NOMO-1 (cell line): Measurements from ENCODE around the gene CCDC138.

Experiments
- DNase-seq, 2 experiments: peaks; one replicate each; lab custom pipeline; 2025; ENCODE audit not compliant: unreplicated experiment in 2 of 2; lab: John Stamatoyannopoulos, UW

Gene CCDC138

GRCh38 chr2:108916122-108916795 lies 129.7 kb downstream of the CCDC138 start:
- no peak for DNase-seq

GRCh38 chr2:108916796-108917421 lies 130.3 kb downstream of the CCDC138 start:
- DNase-seq: no peak

GRCh38 chr2:108917526-108917925 lies 131.0 kb downstream of the CCDC138 start:
- no peak for DNase-seq

GRCh38 chr2:108918156-108918874 lies 131.7 kb downstream of the CCDC138 start:
- no peak for DNase-seq

- no peak for DNase-seq
These were observed 132.4 kb downstream of the CCDC138 start for GRCh38 chr2:108918941-108919341.

- no peak for DNase-seq
These were observed 133.2 kb downstream of the CCDC138 start for GRCh38 chr2:108919571-108920373.

- no peak for DNase-seq
These were observed 134.1 kb downstream of the CCDC138 start for GRCh38 chr2:108920686-108921085.

- no peak for DNase-seq
These were observed 134.8 kb downstream of the CCDC138 start for GRCh38 chr2:108921096-108922030.

GRCh38 chr2:108922141-108922915 lies 135.8 kb downstream of the CCDC138 start:
- no peak for DNase-seq

- no peak for DNase-seq
These were observed 136.6 kb downstream of the CCDC138 start for GRCh38 chr2:108923019-108923700.

- DNase-seq: no peak
These were observed 137.4 kb downstream of the CCDC138 start for GRCh38 chr2:108923736-108924579.

- DNase-seq: no peak
These were observed 138.1 kb downstream of the CCDC138 start for GRCh38 chr2:108924580-108925251.

GRCh38 chr2:108925286-108925685 lies 138.7 kb downstream of the CCDC138 start:
- no peak for DNase-seq

- no peak for DNase-seq
These were observed 139.2 kb downstream of the CCDC138 start for GRCh38 chr2:108925735-108926134.
